KMS-11 (cell line): ENCODE results near the gene GNS.

Experiments used
- H2AFZ ChIP-seq: fragments of 200-600 bp; sonication (generic); 2 replicates; pipeline ENCODE4 v1.6.1; 2016; ENCODE audit warnings: antibody characterized with exemption, mixed run types, low read depth
- H3K27ac ChIP-seq: fragments of 200-600 bp; sonication (generic); 2 replicates; pipeline ENCODE4 v1.6.1; 2016; ENCODE audit warnings: mild to moderate bottlenecking, mixed run types
- H3K27me3 ChIP-seq: fragments of 200-600 bp; sonication (generic); 2 replicates; pipeline ENCODE4 v1.6.1; 2017; ENCODE audit warnings: mild to moderate bottlenecking, low read depth, mixed run types, moderate library complexity; ENCODE audit not compliant: insufficient read depth
- H3K36me3 ChIP-seq: fragments of 200-600 bp; sonication (generic); 2 replicates; pipeline ENCODE4 v1.6.1; 2017; ENCODE audit warnings: mild to moderate bottlenecking, mixed run types; ENCODE audit not compliant: insufficient read depth
- H3K4me1 ChIP-seq: fragments of 200-600 bp; sonication (generic); 2 replicates; pipeline ENCODE4 v1.6.1; 2016; ENCODE audit warnings: mild to moderate bottlenecking, low read depth, mixed run types; ENCODE audit not compliant: poor library complexity, severe bottlenecking
- H3K4me2 ChIP-seq: fragments of 200-600 bp; sonication (generic); 2 replicates; pipeline ENCODE4 v1.7.0; 2016; ENCODE audit warnings: mild to moderate bottlenecking, mixed run types
- H3K4me3 ChIP-seq: fragments of 200-600 bp; sonication (generic); IDR thresholded peaks from 2 replicates; pipeline ENCODE4 v1.6.1; 2017; ENCODE audit warnings: low read depth, low read length, mixed read lengths; ENCODE audit not compliant: insufficient read depth
- H3K79me2 ChIP-seq: fragments of 200-600 bp; sonication (generic); 2 replicates; pipeline ENCODE4 v1.6.1; 2016; ENCODE audit warnings: low read depth, mixed run types; ENCODE audit not compliant: insufficient read depth
- H3K9ac ChIP-seq: fragments of 200-600 bp; sonication (generic); 2 replicates; pipeline ENCODE4 v1.6.1; 2016; ENCODE audit warnings: mild to moderate bottlenecking, mixed run types
- H4K20me1 ChIP-seq: fragments of 200-600 bp; sonication (generic); 2 replicates; pipeline ENCODE4 v1.6.1; 2016; ENCODE audit warnings: mild to moderate bottlenecking, mixed run types; ENCODE audit not compliant: insufficient read depth
- TF ChIP-seq, protein P1 (sequence below): fragments of 200-600 bp; sonication (generic); conservative IDR thresholded peaks from 2 replicates; pipeline ENCODE4 v1.6.1; 2017; ENCODE audit warnings: low read depth, mild to moderate bottlenecking, antibody characterized with exemption, low read length, moderate library complexity, mixed read lengths

The GNS gene

DNA sequence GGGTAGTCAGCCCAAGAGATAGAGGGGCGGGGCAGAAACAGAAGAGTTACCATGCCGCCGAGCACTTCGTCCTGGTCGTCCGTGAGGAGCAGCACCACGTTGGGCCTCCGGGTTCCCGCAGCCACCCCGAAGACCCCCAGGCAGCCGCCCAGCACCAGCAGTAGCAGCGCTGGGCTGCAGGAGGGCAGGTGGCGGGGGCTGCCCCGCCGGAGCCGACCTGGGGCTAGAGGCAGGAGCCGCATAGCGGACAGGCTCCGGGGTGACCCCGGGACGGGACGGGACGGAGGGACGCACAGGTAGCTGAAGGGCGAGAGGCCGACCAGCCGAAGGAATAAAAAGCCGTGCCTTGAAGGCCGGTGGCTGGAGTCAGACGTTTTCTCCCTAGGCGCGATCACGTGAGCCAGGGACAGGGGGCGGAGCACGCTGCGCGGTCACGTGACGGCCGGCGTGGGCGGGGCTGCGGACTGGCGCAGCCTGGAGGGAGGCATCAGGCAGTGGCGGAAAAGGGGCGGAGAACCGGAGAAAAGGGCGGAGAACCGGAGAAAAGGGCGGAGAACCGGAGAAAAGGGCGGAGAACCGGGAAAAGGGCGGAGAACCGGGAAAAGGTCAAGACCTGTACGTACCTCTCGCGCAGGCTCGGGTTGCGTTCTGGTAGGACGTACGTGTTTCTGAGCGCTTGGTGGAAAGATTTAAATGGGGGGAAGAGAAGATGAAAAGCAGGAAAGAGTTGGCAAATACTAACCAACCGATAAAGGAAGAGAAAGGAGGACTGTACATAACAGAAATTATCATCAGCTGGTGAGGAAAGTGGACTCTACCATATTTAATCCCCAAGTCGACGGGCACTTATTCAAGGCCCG, at the start of gene GNS:
TSS of gene GNS (minus strand) at position 372 of the 860 bp plus-strand sequence. CDS start at position 242, 130 bp downstream.
- Histone ChIP-seq H3K27me3 (no peaks in the 10 kb centered on the region), H4K20me1 (no peaks in the 10 kb centered on the region), H3K4me3 (peak within 1 kb of the TSS; percentile 63), H3K79me2 (peaks cover 6% of the 10 kb centered on the region; the same call in 1 of the 2 replicates), H3K36me3 (no peaks in the 10 kb centered on the region), H3K4me1 (peaks cover 35% of the 10 kb centered on the region), H3K4me2 (peak within 1 kb of the TSS; percentile 99), H2AFZ (peak within 1 kb of the TSS; percentile 99), H3K9ac (peak within 1 kb of the TSS; percentile 62), H3K27ac (0 out of 2 replicates have a peak within 1 kb of the TSS, but pooled peaks have one; percentile 5)
- TF ChIP-seq, protein P1, sequence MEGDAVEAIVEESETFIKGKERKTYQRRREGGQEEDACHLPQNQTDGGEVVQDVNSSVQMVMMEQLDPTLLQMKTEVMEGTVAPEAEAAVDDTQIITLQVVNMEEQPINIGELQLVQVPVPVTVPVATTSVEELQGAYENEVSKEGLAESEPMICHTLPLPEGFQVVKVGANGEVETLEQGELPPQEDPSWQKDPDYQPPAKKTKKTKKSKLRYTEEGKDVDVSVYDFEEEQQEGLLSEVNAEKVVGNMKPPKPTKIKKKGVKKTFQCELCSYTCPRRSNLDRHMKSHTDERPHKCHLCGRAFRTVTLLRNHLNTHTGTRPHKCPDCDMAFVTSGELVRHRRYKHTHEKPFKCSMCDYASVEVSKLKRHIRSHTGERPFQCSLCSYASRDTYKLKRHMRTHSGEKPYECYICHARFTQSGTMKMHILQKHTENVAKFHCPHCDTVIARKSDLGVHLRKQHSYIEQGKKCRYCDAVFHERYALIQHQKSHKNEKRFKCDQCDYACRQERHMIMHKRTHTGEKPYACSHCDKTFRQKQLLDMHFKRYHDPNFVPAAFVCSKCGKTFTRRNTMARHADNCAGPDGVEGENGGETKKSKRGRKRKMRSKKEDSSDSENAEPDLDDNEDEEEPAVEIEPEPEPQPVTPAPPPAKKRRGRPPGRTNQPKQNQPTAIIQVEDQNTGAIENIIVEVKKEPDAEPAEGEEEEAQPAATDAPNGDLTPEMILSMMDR = no peak

DNA sequence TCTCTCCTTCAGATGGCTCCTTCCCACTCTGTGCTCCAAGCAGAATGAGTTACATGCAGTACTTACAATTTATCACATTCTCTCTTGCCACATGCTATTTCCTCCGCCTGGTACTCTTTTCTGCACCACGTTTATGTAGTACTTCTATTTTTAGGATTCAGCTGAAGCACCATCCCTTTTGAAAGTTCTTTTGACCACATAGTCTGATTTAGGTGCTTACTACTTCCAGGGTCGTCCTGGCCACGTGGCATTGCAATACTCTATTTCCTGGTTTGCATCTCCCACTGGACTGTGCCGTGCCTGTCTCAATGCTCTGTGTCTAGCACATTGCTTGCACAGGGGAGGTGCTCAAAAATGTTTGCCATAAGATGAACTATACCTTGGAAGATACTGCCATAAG, 48.9 kb upstream of the GNS start:
- H3K36me3 ChIP-seq = no peaks in the 10 kb centered on the region
- TF ChIP-seq, protein P1 = no peak
- peak overlapping the region; percentile 29; the same call in 1 of the 2 replicates for H3K9ac ChIP-seq
- H3K27ac ChIP-seq = peak overlapping the region; percentile 31
- no peaks in the 10 kb centered on the region for H3K27me3 ChIP-seq
- peak overlapping the region; percentile 89 for H3K4me2 ChIP-seq
- H2AFZ ChIP-seq = peak overlapping the region; percentile 88
- no peaks in the 10 kb centered on the region for H3K79me2 ChIP-seq
- peaks cover 17% of the 10 kb centered on the region for H3K4me1 ChIP-seq
- no peaks in the 10 kb centered on the region for H4K20me1 ChIP-seq
- no peak overlapping the region for H3K4me3 ChIP-seq

DNA sequence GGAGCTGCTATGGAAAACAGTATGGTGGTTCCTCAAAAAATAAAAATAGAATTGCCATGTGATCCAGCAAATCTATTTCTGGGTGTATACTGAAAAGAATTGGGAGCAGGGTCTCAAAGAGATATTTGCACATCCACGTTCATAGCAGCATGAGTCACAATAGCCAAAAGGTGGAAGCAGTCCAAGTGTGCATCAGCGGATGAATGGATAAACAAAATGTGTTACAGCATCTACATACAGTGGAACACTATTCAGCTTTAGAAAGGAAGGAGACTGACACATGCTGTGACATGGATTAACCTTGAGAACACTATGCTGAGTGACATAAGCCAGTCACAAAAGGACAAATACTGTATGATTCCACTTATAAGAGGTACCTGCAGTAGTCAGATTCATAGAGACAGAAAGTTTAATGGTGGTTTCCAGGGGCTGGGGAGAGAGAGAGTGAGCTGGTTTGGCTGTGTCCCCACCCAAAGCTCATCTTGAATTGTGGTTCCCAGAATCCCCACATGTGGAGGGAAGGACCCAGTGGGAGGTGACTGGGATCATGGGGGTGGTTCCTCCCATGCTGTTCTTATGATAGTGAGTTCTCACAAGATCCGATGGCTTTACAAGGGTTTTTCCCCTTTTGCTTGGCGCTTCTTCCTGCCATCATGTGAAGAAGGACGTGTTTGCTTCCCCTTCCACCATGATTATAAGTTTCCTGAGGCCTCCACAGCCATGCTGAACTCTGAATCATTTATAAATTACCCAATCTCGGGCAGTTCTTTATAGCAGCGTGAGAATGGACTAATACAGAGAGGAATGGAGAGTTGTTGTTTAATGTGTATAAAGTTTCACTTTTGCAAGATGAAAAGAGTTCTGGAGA, 47.6 kb upstream of the GNS start:
- no peak overlapping the region for H2AFZ ChIP-seq
- H3K4me3 ChIP-seq = no peak overlapping the region
- H3K79me2 ChIP-seq = no peaks in the 10 kb centered on the region
- peaks cover 22% of the 10 kb centered on the region for H3K4me1 ChIP-seq
- H3K36me3 ChIP-seq = no peaks in the 10 kb centered on the region
- H3K27me3 ChIP-seq = no peaks in the 10 kb centered on the region
- H3K4me2 ChIP-seq = peak overlapping the region; percentile 89
- H3K27ac ChIP-seq = no peak overlapping the region
- H3K9ac ChIP-seq = no peak overlapping the region
- no peaks in the 10 kb centered on the region for H4K20me1 ChIP-seq
- TF ChIP-seq, protein P1 = no peak

DNA sequence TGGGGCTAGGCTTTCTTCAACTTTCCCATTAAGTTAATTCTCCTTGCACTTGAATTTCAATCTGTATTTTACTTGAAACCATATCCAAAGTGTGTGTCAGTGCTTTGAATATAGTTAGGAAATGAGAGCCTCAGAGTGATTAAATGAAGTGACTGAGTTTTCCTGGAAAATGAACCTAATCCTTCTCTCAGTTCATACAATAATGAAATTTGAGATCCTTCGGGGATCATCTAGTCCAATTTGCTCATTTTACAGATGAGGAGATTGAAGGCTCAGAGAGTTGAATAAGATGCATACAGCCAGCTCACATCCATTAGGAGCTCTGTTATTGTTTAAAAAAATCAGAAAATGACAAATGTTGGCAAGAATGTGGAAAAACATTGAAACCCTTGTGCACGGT, 47.0 kb upstream of the GNS start:
- Histone ChIP-seq H2AFZ (no peak overlapping the region), H3K36me3 (no peaks in the 10 kb centered on the region), H3K27me3 (no peaks in the 10 kb centered on the region), H3K4me1 (peaks cover 22% of the 10 kb centered on the region), H3K9ac (no peak overlapping the region), H3K4me3 (no peak overlapping the region), H3K4me2 (no peak overlapping the region), H3K79me2 (no peaks in the 10 kb centered on the region), H3K27ac (no peak overlapping the region), H4K20me1 (no peaks in the 10 kb centered on the region)
- TF ChIP-seq, protein P1 = no peak
